ENCODE data around the gene KCNMA1.
"Not testable (repeated sequence)": the region's sequence is repeated elsewhere in the genome, so short reads cannot be mapped to it uniquely, and the experiment has no call there.

The KCNMA1 gene

DNA sequence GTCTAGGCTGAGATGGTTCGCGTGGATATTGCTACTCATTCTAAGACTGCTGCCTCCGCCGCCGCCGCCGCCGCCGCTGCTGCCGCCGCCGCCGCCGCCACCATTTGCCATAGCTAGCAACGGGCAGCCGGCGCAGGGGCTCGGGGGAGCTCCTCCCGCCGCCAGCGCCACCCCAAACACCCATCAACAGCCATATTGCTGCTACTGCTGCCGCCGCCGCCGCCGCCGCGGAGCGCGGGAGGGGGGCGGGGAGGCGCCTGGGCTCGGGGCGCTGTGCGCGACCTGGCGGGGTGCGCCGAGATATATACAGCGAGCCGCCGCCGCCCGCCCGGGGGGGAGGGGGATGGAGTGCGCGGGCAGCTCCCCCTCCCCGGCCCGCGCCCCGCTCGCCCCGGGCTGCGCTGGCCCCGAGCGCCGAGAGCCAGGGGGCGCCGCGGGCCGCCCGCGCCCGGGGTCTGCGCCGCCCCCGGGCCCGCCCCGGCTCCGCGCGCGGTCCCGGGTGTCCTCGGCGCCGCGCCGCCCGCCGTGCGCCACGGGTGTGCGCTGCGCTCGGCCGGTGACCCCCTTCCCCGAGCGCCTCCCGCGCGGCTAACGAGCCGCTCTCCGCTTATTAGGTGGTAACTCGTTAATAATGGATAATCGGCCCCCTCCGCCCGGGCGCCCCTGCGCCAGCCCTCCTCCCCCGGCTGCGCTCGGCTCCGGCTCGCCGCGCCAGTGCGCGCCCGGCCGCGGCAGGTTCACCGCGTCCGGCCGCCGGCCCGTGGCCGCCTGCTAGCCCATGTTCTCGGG lies at the start of gene KCNMA1:
Gene KCNMA1, minus strand, starts transcription at position 277 of the 789 bp plus-strand sequence.
- peak; percentile 31 to 77 (median 75) for DNase-seq

DNA sequence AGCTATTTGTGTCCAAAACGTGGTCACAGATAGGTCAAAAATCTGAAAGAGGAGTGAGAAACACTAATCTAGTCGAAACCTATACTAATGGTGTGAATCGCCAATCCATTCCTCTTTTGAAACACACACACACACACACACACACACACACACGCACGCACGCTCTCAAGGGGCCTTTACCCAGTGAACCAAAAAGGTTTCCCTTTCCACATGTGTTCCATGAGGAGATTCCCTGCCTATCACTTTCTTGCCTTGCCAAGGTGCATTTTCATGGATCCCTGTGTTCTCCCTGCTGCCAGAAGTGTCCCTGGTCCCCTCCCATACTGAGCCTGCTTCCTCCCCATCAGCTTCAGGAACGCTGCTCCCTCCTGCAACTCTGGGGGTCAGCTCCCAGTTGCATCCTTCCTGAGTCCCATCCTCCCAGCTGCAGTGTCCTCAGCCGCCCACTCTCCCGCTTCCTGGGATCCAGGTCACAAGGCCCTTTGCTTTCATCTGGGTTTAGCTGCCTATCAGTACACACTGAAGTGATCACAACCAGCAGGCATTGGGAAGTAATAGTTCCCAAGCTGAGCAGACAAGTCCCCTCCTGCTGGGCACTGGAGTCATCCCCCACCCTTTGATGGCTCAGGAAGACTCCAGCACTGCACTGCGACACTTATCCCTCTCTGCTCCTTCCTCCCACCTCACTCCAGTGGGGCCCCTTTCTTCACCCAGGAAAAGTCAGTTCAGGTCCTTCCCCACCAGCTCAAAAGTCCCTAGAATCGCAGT lies 49.2 kb upstream of the KCNMA1 start:
- no peak for DNase-seq

DNA sequence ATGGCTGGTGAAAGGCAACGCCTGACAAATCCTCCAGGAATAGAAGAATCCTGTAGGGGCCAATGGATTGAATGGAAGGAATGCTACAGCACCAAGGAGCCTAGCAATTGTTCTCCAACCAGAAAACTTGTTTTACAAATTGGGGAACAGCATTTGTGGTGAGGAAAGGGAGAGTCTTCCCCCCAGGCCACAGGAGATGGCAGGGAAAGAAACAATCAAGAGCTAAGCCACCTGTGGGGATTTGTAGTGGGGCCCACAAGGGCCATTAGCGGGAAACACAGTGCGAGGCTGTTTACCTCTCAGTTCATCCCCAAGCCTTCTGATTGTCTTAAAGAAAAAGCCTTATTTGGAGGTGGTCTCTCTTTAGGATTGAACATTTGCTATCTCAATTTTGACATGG lies 48.5 kb upstream of the KCNMA1 start:
- peak in 2 of 3 experiments; percentile 75 to 83 for DNase-seq

DNA sequence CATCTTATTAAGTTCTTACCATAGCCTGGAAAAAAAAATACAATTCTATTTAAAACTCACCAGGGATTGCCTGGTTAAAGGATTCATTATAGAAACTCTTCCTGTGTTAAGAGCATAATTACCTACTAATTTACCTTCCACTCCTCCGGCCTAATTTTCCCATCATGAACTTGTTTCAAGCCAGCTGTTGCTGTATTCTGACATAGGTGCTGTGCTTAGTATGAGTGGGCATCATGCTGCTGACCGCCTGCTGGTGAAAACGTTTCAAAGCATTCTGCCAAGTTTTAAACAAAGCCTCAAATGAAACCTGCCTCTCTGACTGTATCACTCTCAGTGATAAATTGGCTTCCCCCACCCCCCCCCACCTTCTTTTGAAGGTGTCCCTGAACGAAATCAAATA lies 47.8 kb upstream of the KCNMA1 start:
- peak in 2 of 3 experiments; percentile 87 to 97 for DNase-seq

DNA sequence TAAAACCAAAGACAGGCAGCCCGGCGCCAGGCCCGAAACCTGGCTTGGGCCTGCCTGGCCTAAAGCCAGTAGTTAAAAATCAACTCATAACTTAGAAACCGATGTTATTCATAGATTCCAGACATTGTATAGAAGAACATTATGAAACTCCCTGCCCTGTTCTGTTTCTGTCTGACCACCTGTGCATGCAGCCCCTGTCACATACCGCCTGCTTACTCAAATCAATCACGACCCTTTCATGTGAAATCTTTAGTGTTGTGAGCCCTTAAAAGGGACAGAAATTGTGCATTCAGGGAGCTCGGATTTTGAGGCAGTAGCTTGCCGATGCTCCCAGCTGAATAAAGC lies 45.5 kb upstream of the KCNMA1 start:
- DNase-seq: not testable (repeated sequence)

DNA sequence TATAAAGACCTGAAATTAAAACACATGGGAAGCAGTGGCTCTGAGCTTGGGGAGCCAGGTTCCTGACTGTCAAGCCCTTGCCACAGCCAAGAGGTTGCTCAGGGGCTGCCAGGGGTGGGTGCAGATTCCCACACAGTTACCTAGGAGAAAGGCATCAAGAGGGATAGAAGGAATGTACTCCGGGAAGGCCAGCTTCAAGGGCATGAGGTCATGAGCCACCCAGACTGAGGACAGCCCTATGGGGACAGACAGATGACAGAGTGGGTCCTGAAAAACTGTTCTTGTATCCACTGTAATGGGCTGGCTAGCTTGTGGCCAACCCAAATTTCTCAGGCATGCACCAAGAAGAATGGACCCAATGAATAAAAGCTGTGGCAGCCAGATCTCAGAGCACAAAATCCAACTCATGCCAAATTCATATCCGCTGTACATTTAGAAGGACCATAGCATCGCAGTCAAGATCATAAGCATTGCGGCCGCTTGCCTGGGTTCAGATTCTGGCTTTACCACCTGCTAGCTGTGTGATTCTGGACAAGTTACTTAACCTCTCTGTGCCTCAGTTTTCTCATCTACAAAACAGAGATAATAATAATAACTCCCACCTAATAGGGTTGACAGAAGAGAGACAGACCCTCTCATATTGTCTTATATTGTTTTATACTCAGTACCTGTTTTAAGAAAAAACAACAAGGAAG lies 44.9 kb upstream of the KCNMA1 start:
- no peak for DNase-seq

DNA sequence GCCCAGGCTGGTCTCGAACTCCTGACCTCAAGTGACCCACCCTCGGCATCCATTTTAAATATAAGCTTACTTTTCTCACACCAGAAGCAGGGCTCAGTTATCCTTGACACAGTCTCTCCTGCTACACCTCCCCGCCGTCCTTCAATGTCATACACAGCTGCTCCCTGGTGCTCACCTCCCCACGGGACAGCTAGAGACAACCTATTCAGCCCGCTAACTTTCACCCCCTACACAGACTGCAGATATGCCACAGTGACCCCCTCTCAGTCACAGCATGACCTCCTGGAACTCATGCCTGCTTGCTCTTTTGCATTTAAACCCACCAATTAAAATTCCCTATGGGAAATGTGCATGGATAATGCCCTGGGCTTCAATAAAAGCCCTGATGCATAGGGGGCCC lies 44.2 kb upstream of the KCNMA1 start:
- no peak for DNase-seq

DNA sequence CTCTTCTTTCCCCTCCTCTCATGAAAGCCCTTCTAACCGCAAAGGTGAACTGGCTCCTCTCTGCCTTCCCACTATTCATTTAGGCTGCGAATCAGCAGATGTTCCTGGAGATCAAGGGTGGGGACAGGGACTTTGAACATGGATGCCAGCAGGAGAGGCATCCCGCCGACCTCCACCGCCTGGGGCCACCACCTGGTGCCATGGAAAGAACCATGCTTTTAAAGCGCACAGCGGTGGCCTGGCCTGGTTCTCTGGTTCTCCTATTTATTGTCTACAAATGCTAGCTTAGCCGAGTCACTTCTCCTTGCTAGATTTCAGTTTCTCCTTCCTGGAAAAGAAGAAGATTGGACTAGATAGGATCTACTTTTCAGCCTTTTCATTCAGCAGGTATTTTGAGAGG lies 43.2 kb upstream of the KCNMA1 start:
- DNase-seq: no peak

DNA sequence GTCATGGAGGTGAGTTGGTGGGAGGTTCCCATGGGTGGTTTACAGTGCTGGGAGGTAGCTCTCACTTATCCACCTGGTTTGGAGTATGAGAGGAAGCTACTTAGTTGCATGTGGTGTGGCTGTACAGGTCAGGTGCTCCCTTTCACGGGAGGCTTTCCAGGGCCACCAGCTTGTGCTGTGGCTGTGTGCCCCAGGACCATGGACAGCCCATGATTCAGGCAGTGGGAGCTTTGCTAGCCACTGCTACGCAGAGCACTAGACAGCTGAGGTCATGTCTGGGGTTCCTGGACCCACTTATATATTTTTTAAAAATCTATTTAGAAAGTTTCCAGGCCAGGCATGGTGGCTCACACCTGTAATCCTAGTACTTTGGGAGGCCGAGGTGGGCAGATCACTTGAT lies 42.5 kb upstream of the KCNMA1 start:
- no peak for DNase-seq

GRCh38 chr10:77679217-77679616 lies 41.6 kb upstream of the KCNMA1 start:
- no peak for DNase-seq

DNA sequence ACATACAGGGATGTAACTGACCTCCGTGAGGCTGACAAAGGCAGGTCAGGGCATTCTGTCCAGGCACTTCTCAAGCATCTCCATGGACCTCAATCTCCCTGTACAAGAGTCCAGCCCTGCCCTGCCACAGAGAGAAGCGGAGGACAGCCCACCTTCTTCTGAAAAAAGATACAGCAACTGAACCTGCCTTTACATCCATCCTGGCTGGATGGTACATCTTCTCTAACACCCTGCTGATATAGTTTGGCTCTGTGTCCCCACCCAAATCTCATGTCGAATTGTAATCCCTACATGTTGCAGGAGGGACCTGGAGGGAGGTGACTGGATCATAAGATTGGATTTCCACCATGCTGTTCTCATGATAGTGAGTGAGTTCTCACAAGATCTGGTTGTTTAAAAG lies 40.5 kb upstream of the KCNMA1 start:
- DNase-seq: no peak

- no peak for DNase-seq
Measured at GRCh38 chr10:77675347-77675746, 37.7 kb upstream of the KCNMA1 start.

DNA sequence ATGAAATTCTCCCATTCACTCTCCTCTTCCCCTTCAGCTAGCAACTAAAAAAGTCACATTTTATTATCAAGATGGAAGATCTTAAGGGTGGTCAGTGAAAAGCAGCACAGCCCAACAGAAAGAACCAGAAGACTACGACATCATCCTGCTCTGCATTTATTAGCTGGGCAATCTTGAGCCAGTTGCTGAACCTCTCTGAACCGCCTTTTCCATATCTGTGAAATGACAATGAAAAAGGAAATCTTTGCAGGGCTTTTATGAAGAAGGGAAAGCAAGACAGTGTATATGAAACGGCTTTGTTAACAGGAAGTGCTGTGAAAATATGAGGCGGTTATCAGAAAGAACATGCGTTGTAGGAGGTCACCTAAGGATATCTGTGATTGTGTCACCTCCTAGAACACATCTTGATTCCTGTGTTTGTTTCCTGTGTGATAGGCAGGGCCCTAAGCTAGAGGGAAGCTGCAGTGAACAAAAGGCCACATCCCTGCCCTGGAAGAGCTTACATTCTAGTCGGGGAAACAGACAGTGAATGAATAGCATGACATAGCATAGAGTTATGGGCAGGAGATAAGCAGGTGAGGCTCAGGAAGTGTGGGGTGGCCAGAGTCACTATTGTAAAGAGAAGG lies 36.0 kb upstream of the KCNMA1 start:
- no peak for DNase-seq

- DNase-seq: no peak
Measured at GRCh38 chr10:77673101-77673500, 35.5 kb upstream of the KCNMA1 start.

- DNase-seq: no peak
Measured at GRCh38 chr10:77671594-77672252, 34.1 kb upstream of the KCNMA1 start.

- no peak for DNase-seq
Measured at GRCh38 chr10:77670817-77671443, 33.3 kb upstream of the KCNMA1 start.

GRCh38 chr10:77669892-77670291 lies 32.3 kb upstream of the KCNMA1 start:
- DNase-seq: no peak

GRCh38 chr10:77667426-77668324 lies 30.1 kb upstream of the KCNMA1 start:
- DNase-seq: peak; percentile 23 to 69 (median 24)

- DNase-seq: no peak
Measured at GRCh38 chr10:77666821-77667220, 29.2 kb upstream of the KCNMA1 start.

- DNase-seq: no peak
Measured at GRCh38 chr10:77664696-77665095, 27.1 kb upstream of the KCNMA1 start.

- no peak for DNase-seq
Measured at GRCh38 chr10:77664008-77664407, 26.4 kb upstream of the KCNMA1 start.

Measured in NCI-H1417 (cell line).